ENCODE data around the gene NTM. TPM values are rescaled to one million over a fixed set of nuclear protein-coding genes. Genes with fewer than 3 reads are reported as not detected.

NTM gene
- total and polyA plus RNA-seq, 2 experiments from 2014 or later: 25.9 to 49.0 TPM

GRCh38 chr11:131671734-131672133, 301.3 kb downstream of the NTM start:
- in situ Hi-C loops (cut with MboI): loop anchor here (25.0 kb wide), 1 partner anchor 259 kb away; no protein-coding TSS in a partner anchor
- WGBS, 2 experiments (ENCODE audit: low coverage in 1 of 2, low lambda C conversion rate in 2 of 2, missing lambda C conversion rate in 2 of 2): 90 to 94% methylated on average over 5 to 12 of the region's 12 CpGs
- Histone ChIP-seq H2AFZ (no peak overlapping the region), H3K27ac (no peak overlapping the region), H3K4me2 (ENCODE audit: unreplicated experiment) (no peak overlapping the region), H3K9me2 (ENCODE audit: insufficient read depth) (no peaks in the 10 kb centered on the region), H3K9me3 (ENCODE audit: low read depth) (no peaks in the 10 kb centered on the region), H3K9ac (no peak overlapping the region), H3K36me3 (ENCODE audit: low read depth) (no peaks in the 10 kb centered on the region), H3F3A (ENCODE audit: insufficient read depth) (peaks cover 24% of the 10 kb centered on the region), H3K4me3 (no peak overlapping the region), H4K20me1 (ENCODE audit: insufficient read depth) (no peaks in the 10 kb centered on the region), H3K4me1 (ENCODE audit: insufficient read depth) (peaks cover 46% of the 10 kb centered on the region), H3K27me3 (replicated peaks; ENCODE audit: insufficient read depth) (no peaks in the 10 kb centered on the region), H3K79me2 (ENCODE audit: insufficient read depth) (no peaks in the 10 kb centered on the region)
- no peak for DNase-seq
- no peak for TF ChIP-seq EZH2 (IDR thresholded peaks at IDR 0.05; ENCODE audit: insufficient read depth, poor library complexity, severe bottlenecking)
- no peak for TF ChIP-seq EZH2phosphoT487 (IDR thresholded peaks at IDR 0.05; ENCODE audit: insufficient read depth, low read depth)

- no peak for TF ChIP-seq EZH2 (IDR thresholded peaks at IDR 0.05; ENCODE audit: insufficient read depth, poor library complexity, severe bottlenecking)
- no peak for TF ChIP-seq EZH2phosphoT487 (IDR thresholded peaks at IDR 0.05; ENCODE audit: insufficient read depth, low read depth)
- in situ Hi-C loops (cut with MboI): loop anchor here (25.0 kb wide), 1 partner anchor 260 kb away; no protein-coding TSS in a partner anchor
- H3K27me3 ChIP-seq (replicated peaks; ENCODE audit: insufficient read depth): no peaks in the 10 kb centered on the region
- peaks cover 41% of the 10 kb centered on the region for H3K4me1 ChIP-seq (ENCODE audit: insufficient read depth)
- peaks cover 24% of the 10 kb centered on the region for H3F3A ChIP-seq (ENCODE audit: insufficient read depth)
- no peak overlapping the region for H3K4me2 ChIP-seq (ENCODE audit: unreplicated experiment)
- H3K79me2 ChIP-seq (ENCODE audit: insufficient read depth): no peaks in the 10 kb centered on the region
- H3K36me3 ChIP-seq (ENCODE audit: low read depth): no peaks in the 10 kb centered on the region
- no peaks in the 10 kb centered on the region for H3K9me2 ChIP-seq (ENCODE audit: insufficient read depth)
- H3K9ac ChIP-seq: no peak overlapping the region
- no peak overlapping the region for H3K27ac ChIP-seq
- H3K9me3 ChIP-seq (ENCODE audit: low read depth): no peaks in the 10 kb centered on the region
- no peaks in the 10 kb centered on the region for H4K20me1 ChIP-seq (ENCODE audit: insufficient read depth)
- no peak for DNase-seq
- 96 to 98% methylated on average over 15 of the region's 15 CpGs for WGBS, 2 experiments (ENCODE audit: low coverage in 1 of 2, low lambda C conversion rate in 2 of 2, missing lambda C conversion rate in 2 of 2)
- no peak overlapping the region for H3K4me3 ChIP-seq
- no peak overlapping the region for H2AFZ ChIP-seq
Observed at GRCh38 chr11:131672191-131672590, 301.8 kb downstream of the NTM start.

GRCh38 chr11:131674051-131674755, 303.8 kb downstream of the NTM start:
- 22 to 24% methylated on average over 16 of the region's 16 CpGs for WGBS, 2 experiments (ENCODE audit: low coverage in 1 of 2, low lambda C conversion rate in 2 of 2, missing lambda C conversion rate in 2 of 2)
- Histone ChIP-seq H3K79me2 (ENCODE audit: insufficient read depth) (no peaks in the 10 kb centered on the region), H3K4me1 (ENCODE audit: insufficient read depth) (peaks cover 21% of the 10 kb centered on the region), H3K4me3 (no peak overlapping the region), H3K9me2 (ENCODE audit: insufficient read depth) (no peaks in the 10 kb centered on the region), H4K20me1 (ENCODE audit: insufficient read depth) (no peaks in the 10 kb centered on the region), H3F3A (ENCODE audit: insufficient read depth) (peaks cover 19% of the 10 kb centered on the region), H2AFZ (no peak overlapping the region), H3K9me3 (ENCODE audit: low read depth) (no peaks in the 10 kb centered on the region), H3K27ac (peak overlapping the region; percentile 18; the same call in 1 of the 2 replicates), H3K9ac (no peak overlapping the region), H3K4me2 (ENCODE audit: unreplicated experiment) (no peak overlapping the region), H3K36me3 (ENCODE audit: low read depth) (no peaks in the 10 kb centered on the region), H3K27me3 (replicated peaks; ENCODE audit: insufficient read depth) (no peaks in the 10 kb centered on the region)
- TF ChIP-seq EZH2 (IDR thresholded peaks at IDR 0.05; ENCODE audit: insufficient read depth, poor library complexity, severe bottlenecking) (no peak), EZH2phosphoT487 (IDR thresholded peaks at IDR 0.05; ENCODE audit: insufficient read depth, low read depth) (no peak)
- in situ Hi-C loops (cut with MboI): loop anchor here (25.0 kb wide), 1 partner anchor 262 kb away; no protein-coding TSS in a partner anchor
- DNase-seq: peak; percentile 93

- Histone ChIP-seq H3K27ac (peak overlapping the region; percentile 17), H3K4me3 (no peak overlapping the region), H3K36me3 (ENCODE audit: low read depth) (no peaks in the 10 kb centered on the region), H3K79me2 (ENCODE audit: insufficient read depth) (no peaks in the 10 kb centered on the region), H2AFZ (peak overlapping the region; percentile 38), H3F3A (ENCODE audit: insufficient read depth) (peaks cover 19% of the 10 kb centered on the region), H4K20me1 (ENCODE audit: insufficient read depth) (no peaks in the 10 kb centered on the region), H3K9me2 (ENCODE audit: insufficient read depth) (no peaks in the 10 kb centered on the region), H3K27me3 (replicated peaks; ENCODE audit: insufficient read depth) (no peaks in the 10 kb centered on the region), H3K4me1 (ENCODE audit: insufficient read depth) (peaks cover 21% of the 10 kb centered on the region), H3K9me3 (ENCODE audit: low read depth) (no peaks in the 10 kb centered on the region), H3K9ac (no peak overlapping the region), H3K4me2 (ENCODE audit: unreplicated experiment) (peak overlapping the region; percentile 39)
- TF ChIP-seq EZH2 (IDR thresholded peaks at IDR 0.05; ENCODE audit: insufficient read depth, poor library complexity, severe bottlenecking) (no peak), EZH2phosphoT487 (IDR thresholded peaks at IDR 0.05; ENCODE audit: insufficient read depth, low read depth) (no peak)
- WGBS, 2 experiments (ENCODE audit: low coverage in 1 of 2, low lambda C conversion rate in 2 of 2, missing lambda C conversion rate in 2 of 2): 48 to 52% methylated on average over 11 of the region's 11 CpGs
- in situ Hi-C loops (cut with MboI): loop anchor here (5.0 kb wide), 1 partner anchor 613 kb away; no protein-coding TSS in a partner anchor
- peak; percentile 81 for DNase-seq
Observed at GRCh38 chr11:131675121-131675888, 304.9 kb downstream of the NTM start.

Measured in GM23248 (cell line).